GM06990 (cell line): ENCODE data around the gene ARHGEF4.

ENCODE experiments used
- DNase-seq: peaks from one replicate; pipeline ENCODE4 v3.0.0-alpha.2; 2011; ENCODE audit not compliant: insufficient read length; ENCODE audit errors: extremely low read depth
- H3K27me3 ChIP-seq: replicated peaks from 2 replicates; pipeline ENCODE4 v1.6.0; 2011; ENCODE audit warnings: low read length; ENCODE audit not compliant: control insufficient read depth, insufficient read depth
- H3K36me3 ChIP-seq: 2 replicates; pipeline ENCODE4 v1.5.1; 2011; ENCODE audit warnings: low read length; ENCODE audit not compliant: control insufficient read depth, insufficient read depth
- H3K4me3 ChIP-seq: replicated peaks from 2 replicates; pipeline ENCODE4 v1.5.1; 2011; ENCODE audit warnings: low read depth, mild to moderate bottlenecking, control low read depth, low read length
- CTCF ChIP-seq: IDR thresholded peaks from 2 replicates; pipeline ENCODE4 v1.5.1; 2011; ENCODE audit warnings: low read length, control low read depth, mild to moderate bottlenecking, inconsistent platforms; ENCODE audit not compliant: insufficient read depth, poor library complexity, severe bottlenecking

The ARHGEF4 gene

GRCh38 chr2:130851624-130852382 is 15.1 kb downstream of the ARHGEF4 start:
- no peaks in the 10 kb centered on the region for H3K36me3 ChIP-seq
- H3K27me3 ChIP-seq = no peaks in the 10 kb centered on the region; the same call in 1 of the 2 replicates
- TF ChIP-seq CTCF = no peak
- no peak overlapping the region for H3K4me3 ChIP-seq
- DNase-seq = no peak

- no peak overlapping the region for H3K4me3 ChIP-seq
- no peak for TF ChIP-seq CTCF
- DNase-seq = no peak
- H3K36me3 ChIP-seq = no peaks in the 10 kb centered on the region
- no peaks in the 10 kb centered on the region; the same call in 1 of the 2 replicates for H3K27me3 ChIP-seq
Measured at GRCh38 chr2:130852521-130853115, 15.9 kb downstream of the ARHGEF4 start.

- Histone ChIP-seq H3K36me3 (no peaks in the 10 kb centered on the region), H3K4me3 (no peak overlapping the region), H3K27me3 (no peaks in the 10 kb centered on the region; the same call in 1 of the 2 replicates)
- no peak for DNase-seq
- TF ChIP-seq CTCF = no peak
Measured at GRCh38 chr2:130853391-130853790, 16.7 kb downstream of the ARHGEF4 start.

GRCh38 chr2:130854301-130854700 is 17.6 kb downstream of the ARHGEF4 start:
- DNase-seq = no peak
- TF ChIP-seq CTCF = no peak
- Histone ChIP-seq H3K4me3 (no peak overlapping the region), H3K27me3 (no peaks in the 10 kb centered on the region; the same call in 1 of the 2 replicates), H3K36me3 (no peaks in the 10 kb centered on the region)

GRCh38 chr2:130864830-130865800 is 28.4 kb downstream of the ARHGEF4 start:
- DNase-seq = no peak
- TF ChIP-seq CTCF = no peak

More at GRCh38 chr2:130864830-130865800, 28.4 kb downstream of the ARHGEF4 start:
- no peaks in the 10 kb centered on the region; the same call in 1 of the 2 replicates for H3K27me3 ChIP-seq
- H3K36me3 ChIP-seq = no peaks in the 10 kb centered on the region
- H3K4me3 ChIP-seq = no peak overlapping the region
